GM12892 (cell line): Measurements from ENCODE around the gene GTF2H4.

ENCODE experiments used
- POLR2A ChIP-seq: IDR thresholded peaks from 2 replicates; pipeline ENCODE4 v1.6.1; 2011; ENCODE audit warnings: low read depth, low read length, control low read depth
- TAF1 ChIP-seq: IDR thresholded peaks from 2 replicates; pipeline ENCODE4 v1.6.1; 2011; ENCODE audit warnings: low read depth, mild to moderate bottlenecking, control low read depth, low read length, borderline replicate concordance

DNA sequence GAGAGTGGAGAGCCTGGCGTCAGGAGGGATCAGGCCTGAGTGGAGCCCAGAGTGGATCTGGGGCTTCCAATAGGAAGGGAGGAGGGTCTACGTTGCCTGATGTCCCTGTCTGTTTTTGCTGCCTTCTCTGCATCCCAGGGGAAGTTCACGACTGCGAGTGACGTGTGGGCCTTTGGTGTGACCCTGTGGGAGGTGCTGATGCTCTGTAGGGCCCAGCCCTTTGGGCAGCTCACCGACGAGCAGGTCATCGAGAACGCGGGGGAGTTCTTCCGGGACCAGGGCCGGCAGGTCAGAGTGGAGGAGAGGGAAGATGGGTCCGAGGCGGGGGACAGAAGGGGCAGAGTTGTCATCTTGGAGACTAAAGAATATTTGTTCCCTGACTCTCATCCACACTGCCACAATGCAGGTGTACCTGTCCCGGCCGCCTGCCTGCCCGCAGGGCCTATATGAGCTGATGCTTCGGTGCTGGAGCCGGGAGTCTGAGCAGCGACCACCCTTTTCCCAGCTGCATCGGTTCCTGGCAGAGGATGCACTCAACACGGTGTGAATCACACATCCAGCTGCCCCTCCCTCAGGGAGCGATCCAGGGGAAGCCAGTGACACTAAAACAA is 9.2 kb upstream of the GTF2H4 start:
- TF ChIP-seq POLR2A (no peak), TAF1 (no peak)
